Gastrocnemius medialis (tissue), 4 donors: ENCODE data around the gene CPED1.

Source experiments
- POLR2A ChIP-seq, 2 donors: fragments of 450-650 bp; IDR thresholded peaks; one replicate each; pipeline ENCODE4 v1.6.1; 2017; ENCODE audit warnings: antibody characterized with exemption in 2 of 2, mild to moderate bottlenecking in 2 of 2, moderate library complexity in 2 of 2
- TF ChIP-seq, protein P1 (sequence below), 5 experiments: fragments of 450-650 bp in 3 of 5; fragments of 200-600 bp in 2 of 5; sonication (generic) in 2 of 5; IDR thresholded peaks in 4 of 5; conservative IDR thresholded peaks in 1 of 5; 1 replicate in 4 of 5; 2 replicates in 1 of 5; pipeline ENCODE4 v1.5.1; 2016 to 2019; ENCODE audit warnings: antibody characterized with exemption in 5 of 5, mild to moderate bottlenecking in 3 of 5, moderate library complexity in 3 of 5

DNA sequence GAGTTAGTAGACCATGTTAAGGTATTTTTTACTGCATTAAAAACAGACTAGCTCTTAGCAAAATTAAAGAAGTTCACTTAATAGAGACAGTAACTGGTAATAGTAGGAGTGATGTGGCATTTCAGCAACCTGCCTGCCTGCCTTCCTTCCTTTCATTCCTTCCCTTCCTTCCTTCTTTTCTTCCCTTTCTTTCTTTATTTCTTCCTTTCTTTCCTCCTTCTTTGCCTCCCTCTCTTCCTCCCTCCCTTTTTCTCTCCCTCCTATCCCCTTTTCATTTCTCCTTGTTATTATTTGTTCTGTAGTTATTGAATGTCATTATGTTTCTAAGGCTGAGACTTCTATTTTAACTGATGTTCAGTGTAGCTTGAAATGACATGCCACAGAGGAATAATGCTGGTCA is 193.8 kb downstream of the CPED1 start:
- TF ChIP-seq, protein P1, sequence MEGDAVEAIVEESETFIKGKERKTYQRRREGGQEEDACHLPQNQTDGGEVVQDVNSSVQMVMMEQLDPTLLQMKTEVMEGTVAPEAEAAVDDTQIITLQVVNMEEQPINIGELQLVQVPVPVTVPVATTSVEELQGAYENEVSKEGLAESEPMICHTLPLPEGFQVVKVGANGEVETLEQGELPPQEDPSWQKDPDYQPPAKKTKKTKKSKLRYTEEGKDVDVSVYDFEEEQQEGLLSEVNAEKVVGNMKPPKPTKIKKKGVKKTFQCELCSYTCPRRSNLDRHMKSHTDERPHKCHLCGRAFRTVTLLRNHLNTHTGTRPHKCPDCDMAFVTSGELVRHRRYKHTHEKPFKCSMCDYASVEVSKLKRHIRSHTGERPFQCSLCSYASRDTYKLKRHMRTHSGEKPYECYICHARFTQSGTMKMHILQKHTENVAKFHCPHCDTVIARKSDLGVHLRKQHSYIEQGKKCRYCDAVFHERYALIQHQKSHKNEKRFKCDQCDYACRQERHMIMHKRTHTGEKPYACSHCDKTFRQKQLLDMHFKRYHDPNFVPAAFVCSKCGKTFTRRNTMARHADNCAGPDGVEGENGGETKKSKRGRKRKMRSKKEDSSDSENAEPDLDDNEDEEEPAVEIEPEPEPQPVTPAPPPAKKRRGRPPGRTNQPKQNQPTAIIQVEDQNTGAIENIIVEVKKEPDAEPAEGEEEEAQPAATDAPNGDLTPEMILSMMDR (IDR thresholded peaks at IDR 0.05 in 4 of 5, conservative IDR thresholded peaks at IDR 0.05 in 1 of 5), result no peak
- no peak for TF ChIP-seq POLR2A (IDR thresholded peaks at IDR 0.05)
